ENCODE data around the gene POTEF.
A peak's percentile ranks its signal among the peaks of the same experiment; 100 is the strongest.
"Not testable (repeated sequence)": the region's sequence is repeated elsewhere in the genome, so short reads cannot be mapped to it uniquely, and the experiment has no call there.

Gene POTEF

GRCh38 chr2:130135692-130136541 lies 6.9 kb upstream of the POTEF start:
- no peak for DNase-seq
- TF ChIP-seq CTCF (IDR thresholded peaks at IDR 0.05; ENCODE audit: low read depth, low read length) = no peak
- no peak overlapping the region for H3K4me3 ChIP-seq (ENCODE audit: low read depth, low read length)
- no peaks in the 10 kb centered on the region for H3K27me3 ChIP-seq (ENCODE audit: insufficient read depth, low read depth, severe bottlenecking)
- no peaks in the 10 kb centered on the region for H3K36me3 ChIP-seq
- H3K27ac ChIP-seq = no peak overlapping the region
- no peaks in the 10 kb centered on the region for H3K9me3 ChIP-seq (ENCODE audit: severe bottlenecking)

- H3K4me3 ChIP-seq (ENCODE audit: low read depth, low read length); H3K27me3 ChIP-seq (ENCODE audit: insufficient read depth, low read depth, severe bottlenecking); DNase-seq; H3K27ac ChIP-seq; H3K36me3 ChIP-seq; H3K9me3 ChIP-seq (ENCODE audit: severe bottlenecking): not testable (repeated sequence)
These were observed 558 bp downstream of the POTEF start for GRCh38 chr2:130128464-130128863.

- not testable (repeated sequence) for H3K4me3 ChIP-seq (ENCODE audit: low read depth, low read length); H3K27ac ChIP-seq; H3K27me3 ChIP-seq (ENCODE audit: insufficient read depth, low read depth, severe bottlenecking); H3K36me3 ChIP-seq; H3K9me3 ChIP-seq (ENCODE audit: severe bottlenecking); DNase-seq
These were observed 1.3 kb downstream of the POTEF start for GRCh38 chr2:130127726-130128125.

GRCh38 chr2:130120924-130121323 lies 8.1 kb downstream of the POTEF start:
- H3K9me3 ChIP-seq (ENCODE audit: severe bottlenecking); H3K4me3 ChIP-seq (ENCODE audit: low read depth, low read length); H3K27ac ChIP-seq; H3K27me3 ChIP-seq (ENCODE audit: insufficient read depth, low read depth, severe bottlenecking); DNase-seq; H3K36me3 ChIP-seq: not testable (repeated sequence)

- not testable (repeated sequence) for H3K27me3 ChIP-seq (ENCODE audit: insufficient read depth, low read depth, severe bottlenecking); H3K4me3 ChIP-seq (ENCODE audit: low read depth, low read length); H3K27ac ChIP-seq; H3K9me3 ChIP-seq (ENCODE audit: severe bottlenecking); H3K36me3 ChIP-seq
- peak; percentile 8 for DNase-seq
These were observed 26.2 kb downstream of the POTEF start for GRCh38 chr2:130102597-130103363.

GRCh38 chr2:130062645-130063044 lies 66.4 kb downstream of the POTEF start:
- H3K9me3 ChIP-seq (ENCODE audit: severe bottlenecking); DNase-seq; H3K4me3 ChIP-seq (ENCODE audit: low read depth, low read length); H3K27ac ChIP-seq; H3K36me3 ChIP-seq; H3K27me3 ChIP-seq (ENCODE audit: insufficient read depth, low read depth, severe bottlenecking): not testable (repeated sequence)

GRCh38 chr2:130059982-130060381 lies 69.0 kb downstream of the POTEF start:
- H3K27ac ChIP-seq; H3K36me3 ChIP-seq; H3K4me3 ChIP-seq (ENCODE audit: low read depth, low read length); H3K27me3 ChIP-seq (ENCODE audit: insufficient read depth, low read depth, severe bottlenecking); H3K9me3 ChIP-seq (ENCODE audit: severe bottlenecking); DNase-seq: not testable (repeated sequence)

GRCh38 chr2:130056336-130056735 lies 72.7 kb downstream of the POTEF start:
- not testable (repeated sequence) for H3K9me3 ChIP-seq (ENCODE audit: severe bottlenecking); H3K27ac ChIP-seq; H3K36me3 ChIP-seq; H3K4me3 ChIP-seq (ENCODE audit: low read depth, low read length); H3K27me3 ChIP-seq (ENCODE audit: insufficient read depth, low read depth, severe bottlenecking); DNase-seq

- not testable (repeated sequence) for H3K36me3 ChIP-seq; H3K9me3 ChIP-seq (ENCODE audit: severe bottlenecking); H3K27me3 ChIP-seq (ENCODE audit: insufficient read depth, low read depth, severe bottlenecking); H3K4me3 ChIP-seq (ENCODE audit: low read depth, low read length); DNase-seq; H3K27ac ChIP-seq
These were observed 75.7 kb downstream of the POTEF start for GRCh38 chr2:130053217-130053911.

GRCh38 chr2:130052376-130052775 lies 76.6 kb downstream of the POTEF start:
- H3K4me3 ChIP-seq (ENCODE audit: low read depth, low read length); H3K36me3 ChIP-seq; DNase-seq; H3K27me3 ChIP-seq (ENCODE audit: insufficient read depth, low read depth, severe bottlenecking); H3K27ac ChIP-seq; H3K9me3 ChIP-seq (ENCODE audit: severe bottlenecking): not testable (repeated sequence)

- H3K27me3 ChIP-seq (ENCODE audit: insufficient read depth, low read depth, severe bottlenecking); H3K36me3 ChIP-seq; DNase-seq: not testable (repeated sequence)
These were observed 80.6 kb downstream of the POTEF start for GRCh38 chr2:130048422-130048821.

GRCh38 chr2:130038265-130038603 lies 90.8 kb downstream of the POTEF start:
- H3K9me3 ChIP-seq (ENCODE audit: severe bottlenecking); H3K36me3 ChIP-seq; DNase-seq; H3K27ac ChIP-seq; H3K27me3 ChIP-seq (ENCODE audit: insufficient read depth, low read depth, severe bottlenecking); H3K4me3 ChIP-seq (ENCODE audit: low read depth, low read length): not testable (repeated sequence)

More at GRCh38 chr2:130048422-130048821, 80.6 kb downstream of the POTEF start:
- not testable (repeated sequence) for H3K27ac ChIP-seq; H3K4me3 ChIP-seq (ENCODE audit: low read depth, low read length); H3K9me3 ChIP-seq (ENCODE audit: severe bottlenecking)

Measured in WERI-Rb-1 (cell line).